Stimulated activated CD4-positive, alpha-beta T cell treated with anti-CD3 and anti-CD28 coated beads, Interleukin-1b, Interleukin-23, amount 100 ng/mL, for 1 hour (primary cell): ENCODE data around the gene CUL5.
"Not testable (repeated sequence)": the region's sequence is repeated elsewhere in the genome, so short reads cannot be mapped to it uniquely, and the experiment has no call there.

Source experiments
- DNase-seq, 2 donors: peaks; one replicate each; pipeline ENCODE4 v3.0.0-alpha.2; 2020; ENCODE audit warnings: low read depth in 2 of 2

The CUL5 gene

DNA sequence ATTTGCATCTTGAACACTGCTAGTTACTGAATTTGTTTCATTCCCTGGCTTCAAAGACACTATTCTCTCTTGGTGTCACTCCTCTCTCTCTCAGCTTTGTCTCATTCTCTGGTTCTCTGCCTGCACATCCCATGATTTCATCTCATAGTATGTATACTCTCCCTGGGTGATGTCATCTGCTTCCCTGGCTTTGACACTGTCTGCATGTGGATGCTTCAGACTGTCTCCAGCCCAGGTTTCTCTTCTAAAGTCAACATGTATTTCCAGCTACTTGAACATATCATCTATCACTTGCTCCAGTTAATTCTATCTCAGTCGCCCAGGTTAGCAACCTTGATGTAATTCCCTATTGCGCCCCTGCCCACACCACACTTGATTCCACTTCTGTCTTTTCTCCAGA, 103.4 kb downstream of the CUL5 start:
- no peak for DNase-seq

DNA sequence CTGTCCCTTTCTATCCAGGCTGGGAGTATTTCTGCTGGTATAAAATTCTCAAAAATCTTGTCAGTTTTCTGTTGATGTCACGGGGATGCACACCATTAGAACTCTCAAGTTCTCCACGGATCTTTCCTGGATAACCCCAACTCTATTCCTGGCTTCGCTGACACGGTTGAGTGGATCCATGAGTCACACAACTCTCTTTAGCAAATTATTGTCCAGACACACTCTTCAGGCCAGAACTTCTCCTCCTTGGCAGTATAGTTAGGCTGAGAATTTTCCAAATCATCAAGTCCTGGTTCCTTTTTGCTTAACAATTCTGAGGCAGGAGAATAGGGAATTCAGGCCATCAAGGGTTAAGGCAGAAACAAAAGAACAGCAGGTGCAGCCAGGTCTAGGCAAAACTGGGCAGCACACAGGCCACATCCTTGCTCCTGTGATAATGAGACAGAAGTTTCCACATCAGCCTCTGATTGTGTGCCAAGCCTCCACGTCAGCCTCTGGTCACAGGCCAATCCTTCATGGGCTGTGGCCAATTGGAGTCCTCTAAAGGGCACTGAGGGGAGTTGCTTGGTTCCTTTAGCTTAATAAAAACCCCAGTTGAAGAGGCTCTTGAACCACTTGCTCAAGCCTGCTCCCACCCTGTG, 106.9 kb downstream of the CUL5 start:
- DNase-seq: no peak

DNA sequence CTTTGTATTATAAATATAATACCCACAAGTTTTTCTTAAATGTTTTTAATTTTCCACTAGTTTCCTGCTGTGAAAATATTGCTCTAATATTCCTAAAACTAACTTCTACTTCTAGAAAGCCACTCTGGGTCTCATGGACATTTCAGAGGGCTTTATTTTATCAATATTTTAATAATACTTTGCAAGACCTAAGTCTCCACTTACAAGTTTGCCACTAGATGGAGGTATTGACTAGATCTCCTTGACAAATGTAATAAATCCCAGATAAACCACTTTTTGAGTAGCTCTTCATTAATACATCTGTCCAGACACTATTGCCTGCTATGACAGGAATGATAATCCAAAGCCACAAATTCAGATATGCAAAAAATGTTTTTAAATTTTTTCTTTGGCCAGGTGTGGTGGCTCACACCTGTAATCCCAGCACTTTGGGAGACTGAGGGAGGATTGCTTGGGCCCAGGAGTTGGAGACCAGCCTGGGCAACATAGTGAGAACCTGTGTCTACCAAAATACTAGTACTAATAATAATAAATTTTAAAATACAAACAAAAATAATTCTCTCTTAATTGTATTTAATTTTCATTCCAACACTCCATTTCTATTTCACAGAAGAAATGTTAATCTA, 109.2 kb downstream of the CUL5 start:
- no peak for DNase-seq

DNA sequence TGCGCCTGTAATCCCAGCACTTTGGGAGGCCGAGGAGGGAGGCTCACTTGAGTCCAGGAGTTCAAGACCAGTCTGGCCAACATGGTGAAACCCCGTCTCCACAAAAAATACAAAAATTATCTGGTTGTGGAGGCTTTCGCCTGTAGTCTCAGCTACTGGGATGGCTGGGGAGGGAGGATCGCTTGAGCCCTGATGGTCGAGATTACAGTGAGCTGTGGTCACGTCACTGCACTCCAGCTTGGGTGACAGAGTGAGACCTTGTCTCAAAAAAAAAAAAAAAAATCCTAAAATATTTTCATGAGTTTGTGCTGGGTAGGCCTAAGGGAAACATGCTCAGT, 112.2 kb downstream of the CUL5 start:
- DNase-seq: not testable (repeated sequence)

DNA sequence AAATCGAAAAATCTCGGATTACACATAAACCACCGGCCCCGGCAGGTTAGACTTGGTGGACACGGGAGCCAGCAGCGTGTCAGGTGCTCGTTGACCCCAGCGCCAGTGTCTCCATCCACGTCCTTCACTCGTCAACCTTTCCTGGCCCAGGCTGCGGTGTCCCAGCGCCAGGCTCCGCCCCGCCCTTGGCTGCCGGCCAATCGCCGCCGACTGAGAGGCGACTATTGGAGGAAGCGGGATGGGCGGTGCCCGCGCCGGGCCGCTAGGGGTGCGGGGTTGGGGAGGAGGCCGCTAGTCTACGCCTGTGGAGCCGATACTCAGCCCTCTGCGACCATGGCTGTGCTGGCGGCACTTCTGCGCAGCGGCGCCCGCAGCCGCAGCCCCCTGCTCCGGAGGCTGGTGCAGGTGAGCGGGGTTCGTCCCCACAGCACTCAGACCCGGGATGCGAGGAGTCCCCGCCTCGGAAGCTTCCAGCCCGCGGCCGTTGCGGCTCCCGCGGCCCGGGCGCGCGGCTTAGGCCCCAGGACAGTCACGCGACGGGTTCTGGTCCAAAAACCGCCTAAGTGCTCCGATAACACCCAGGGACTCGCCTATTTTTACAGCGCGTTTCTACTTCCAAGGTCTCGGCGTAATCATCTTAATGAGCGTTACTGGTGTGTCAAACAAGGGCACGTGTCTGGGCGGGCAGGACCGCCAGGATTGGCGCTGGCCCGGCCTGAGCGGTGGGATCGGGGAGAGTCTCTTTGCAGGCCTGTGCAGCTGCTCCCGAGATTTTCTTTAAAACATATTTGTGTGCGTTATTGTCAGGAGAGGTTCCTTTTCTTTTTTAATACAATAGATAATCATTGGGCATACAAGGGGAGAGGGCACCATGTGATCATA, 112.8 kb downstream of the CUL5 start, which contains the start of gene ACAT1:
Gene ACAT1, plus strand, starts transcription at position 294 of the 882 bp plus-strand sequence. Its CDS starts 40 bp downstream, at position 334.
- peak; percentile 91 to 94 for DNase-seq

DNA sequence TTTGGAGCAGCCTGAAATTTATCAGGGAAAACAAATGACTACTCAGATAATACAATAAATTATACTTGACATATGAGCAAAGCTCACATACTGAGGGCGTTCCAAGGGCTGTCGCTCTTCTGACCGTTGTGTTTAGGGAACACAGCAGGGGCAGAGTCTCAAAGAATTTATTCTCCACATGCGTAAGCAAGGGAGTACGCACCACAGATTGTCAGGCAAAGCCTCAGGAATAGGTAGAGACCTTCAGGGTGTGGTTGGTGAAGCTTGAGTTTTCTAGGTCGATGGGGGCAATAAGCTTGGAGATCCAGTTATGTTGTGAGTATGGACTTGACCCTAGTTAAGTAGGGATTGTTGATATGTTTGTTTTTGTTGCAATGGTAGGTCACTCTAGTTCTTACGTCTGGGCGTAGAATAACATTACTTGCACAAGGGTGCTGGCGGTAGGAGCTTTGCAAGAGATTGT, 113.5 kb downstream of the CUL5 start:
- no peak for DNase-seq

DNA sequence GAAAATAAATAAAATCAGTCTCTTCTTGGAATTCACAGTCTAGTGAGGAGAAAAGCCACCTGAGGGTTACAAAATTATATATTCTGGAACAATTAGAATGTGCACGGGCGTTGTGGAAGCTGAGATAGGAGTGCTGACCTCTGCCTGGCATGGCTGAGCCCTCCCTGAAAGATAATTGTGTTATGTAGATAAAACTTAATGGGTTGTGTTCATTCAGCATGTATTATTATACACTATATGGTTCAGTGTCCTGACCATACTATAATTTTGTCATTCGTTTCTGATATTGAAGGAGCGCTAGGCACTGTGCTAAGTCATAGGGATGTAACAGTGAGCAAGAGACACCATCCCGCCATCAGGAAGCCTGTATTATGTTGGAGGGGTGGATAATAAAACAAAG, 116.4 kb downstream of the CUL5 start:
- DNase-seq: no peak

DNA sequence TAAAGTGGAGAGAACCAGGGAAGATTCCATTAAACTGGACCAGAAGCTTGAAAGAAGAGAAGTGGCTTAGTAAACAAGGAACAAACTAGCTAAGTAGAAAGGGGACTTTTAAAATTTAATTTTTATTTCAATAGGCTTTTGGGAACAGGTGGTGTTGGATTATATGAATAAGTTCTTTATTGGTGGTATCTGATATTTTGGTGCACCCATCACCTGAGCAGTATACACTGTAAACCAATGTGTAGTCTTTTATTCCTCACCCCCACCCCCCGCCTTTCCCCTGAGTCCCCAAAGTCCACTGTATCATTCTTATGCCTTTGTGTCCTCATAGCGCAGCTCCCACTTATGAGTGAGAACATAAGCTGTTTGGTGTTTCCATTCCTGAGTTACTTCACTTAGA, 120.1 kb downstream of the CUL5 start:
- DNase-seq: no peak

DNA sequence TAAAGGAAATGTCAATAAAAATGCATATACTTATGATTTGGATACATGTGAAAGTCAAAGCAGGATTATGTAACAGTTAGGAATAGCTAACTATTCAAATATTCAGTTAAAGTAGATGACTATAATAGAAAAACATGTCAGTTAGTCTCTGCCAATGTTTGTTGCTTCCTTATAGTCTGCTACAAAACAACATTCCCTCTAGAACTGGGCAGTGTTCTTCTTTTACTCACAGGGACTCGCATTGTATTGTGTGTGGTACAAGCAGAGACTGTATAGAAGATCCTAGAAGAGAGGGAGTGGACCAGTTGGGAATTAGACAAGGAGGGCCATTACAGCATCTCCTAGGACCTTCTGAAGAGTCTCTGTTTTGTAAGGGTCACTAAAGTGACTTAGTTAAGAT, 123.3 kb downstream of the CUL5 start:
- DNase-seq: no peak

DNA sequence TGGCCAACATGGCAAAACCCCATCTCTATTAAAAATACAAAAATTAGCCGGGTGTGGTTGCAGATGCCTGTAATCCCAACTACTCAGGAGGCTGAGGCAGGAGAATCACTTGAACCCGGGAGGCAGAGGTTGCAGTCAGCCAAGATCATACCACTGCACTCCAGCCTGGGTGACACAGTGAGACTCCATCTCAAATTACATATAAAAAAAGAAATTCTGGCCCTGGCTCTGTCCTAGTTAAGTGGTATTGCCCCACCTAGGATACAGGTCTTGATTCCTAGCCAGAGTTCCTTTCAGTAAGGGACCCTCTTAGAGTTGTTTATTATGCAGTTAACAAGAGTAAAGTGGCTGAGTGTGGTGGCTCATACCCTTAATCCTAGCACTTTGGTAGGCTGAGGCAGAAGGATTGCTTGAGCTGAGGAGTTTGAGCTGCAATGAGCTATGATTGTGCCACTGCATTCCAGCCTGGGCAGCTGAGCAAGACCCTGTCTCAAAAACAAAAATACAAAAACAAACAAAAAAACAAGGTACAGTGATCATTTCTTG, 124.4 kb downstream of the CUL5 start:
- not testable (repeated sequence) for DNase-seq

DNA sequence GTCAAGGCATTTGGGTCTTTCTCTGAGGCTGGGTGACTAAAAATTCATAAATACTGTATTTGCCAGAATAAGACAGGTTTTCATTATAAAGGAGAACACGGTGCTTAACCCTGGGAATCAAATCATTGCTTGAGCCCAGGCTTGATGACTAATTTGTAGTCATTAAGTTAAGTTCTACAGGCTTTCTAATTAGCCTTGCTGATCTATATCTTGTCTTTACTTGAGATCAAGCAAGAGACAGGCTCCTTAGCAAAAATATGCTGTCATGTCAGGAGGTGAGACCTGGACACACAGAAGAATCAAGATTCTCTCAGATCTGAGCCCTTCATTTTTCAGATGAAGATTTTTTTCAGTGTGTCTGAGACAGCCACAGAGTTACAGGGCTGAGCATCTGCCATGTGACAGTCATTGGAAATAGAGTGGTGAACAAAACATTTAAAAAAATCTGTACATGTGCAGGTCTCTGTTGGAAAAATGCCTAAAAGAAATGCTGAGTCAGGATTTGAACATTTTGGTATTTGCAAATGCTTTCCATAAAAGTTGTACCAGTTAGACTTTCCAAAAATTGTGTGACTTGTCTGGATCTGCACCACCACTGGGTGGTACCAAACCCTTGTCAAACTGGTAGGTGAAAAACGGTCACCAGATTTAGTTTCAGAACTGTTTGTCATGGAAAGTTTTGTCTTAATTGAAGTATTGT, 127.3 kb downstream of the CUL5 start:
- no peak for DNase-seq

DNA sequence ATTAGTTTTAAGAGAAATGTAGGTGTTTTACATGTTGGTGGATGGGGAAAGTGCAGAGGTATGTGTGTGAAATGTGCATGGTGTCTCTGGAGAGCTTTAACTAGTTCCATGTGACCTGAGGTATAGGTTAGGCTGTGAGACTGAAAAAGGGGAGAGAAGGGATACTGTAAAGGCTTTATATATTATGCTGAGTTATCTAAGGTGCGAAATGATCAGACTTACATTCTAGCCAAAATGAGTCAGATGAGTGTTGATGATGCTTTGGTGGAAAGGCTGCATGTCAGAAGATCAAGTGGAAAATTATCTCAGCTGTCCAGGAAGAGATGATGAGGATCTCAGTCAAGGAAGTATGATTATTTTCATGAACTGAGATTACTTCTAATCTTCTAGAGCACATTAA, 128.5 kb downstream of the CUL5 start:
- DNase-seq: no peak

DNA sequence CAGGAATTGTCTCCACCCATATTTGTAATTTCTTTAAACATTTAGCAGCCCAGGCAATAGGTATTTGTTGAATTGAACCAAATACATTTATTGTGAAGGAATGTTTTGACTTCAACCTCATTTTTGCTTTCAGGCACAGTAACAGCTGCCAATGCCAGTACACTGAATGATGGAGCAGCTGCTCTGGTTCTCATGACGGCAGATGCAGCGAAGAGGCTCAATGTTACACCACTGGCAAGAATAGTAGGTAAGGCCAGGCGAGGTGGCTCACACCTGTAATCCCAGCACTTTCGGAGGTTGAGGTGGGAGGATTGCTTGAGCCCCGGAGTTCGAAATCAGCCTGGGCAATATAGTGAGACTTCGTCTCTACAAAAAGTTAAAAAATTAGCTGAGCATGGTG, 133.6 kb downstream of the CUL5 start:
- no peak for DNase-seq

DNA sequence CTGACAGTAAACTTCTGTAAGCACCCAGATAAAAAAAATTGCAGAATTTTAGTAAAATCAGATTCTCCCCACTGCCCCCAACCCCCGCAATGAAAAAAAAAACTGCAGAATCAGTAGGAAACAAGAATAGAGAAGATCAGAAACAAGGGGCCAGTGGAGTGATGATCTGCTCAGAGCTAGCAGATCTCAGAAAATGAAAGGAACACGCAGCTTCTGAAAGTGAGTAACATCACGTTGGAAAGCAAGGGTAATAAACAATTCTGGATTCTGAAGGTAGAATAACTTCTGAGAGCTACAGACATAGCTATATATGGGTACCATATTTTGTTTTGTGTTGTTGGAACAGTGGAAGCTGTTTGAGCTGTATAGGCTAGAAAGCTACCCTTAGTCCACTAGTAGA, 135.9 kb downstream of the CUL5 start:
- no peak for DNase-seq

DNA sequence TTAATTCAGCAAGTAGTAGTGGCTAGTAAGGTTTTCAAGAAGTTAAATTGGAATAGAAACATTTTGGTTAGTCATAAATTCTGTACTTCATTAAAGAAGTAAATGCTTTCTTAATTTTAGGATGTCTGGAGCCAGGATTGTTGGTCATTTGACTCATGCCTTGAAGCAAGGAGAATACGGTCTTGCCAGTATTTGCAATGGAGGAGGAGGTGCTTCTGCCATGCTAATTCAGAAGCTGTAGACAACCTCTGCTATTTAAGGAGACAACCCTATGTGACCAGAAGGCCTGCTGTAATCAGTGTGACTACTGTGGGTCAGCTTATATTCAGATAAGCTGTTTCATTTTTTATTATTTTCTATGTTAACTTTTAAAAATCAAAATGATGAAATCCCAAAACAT, 138.5 kb downstream of the CUL5 start:
- no peak for DNase-seq

DNA sequence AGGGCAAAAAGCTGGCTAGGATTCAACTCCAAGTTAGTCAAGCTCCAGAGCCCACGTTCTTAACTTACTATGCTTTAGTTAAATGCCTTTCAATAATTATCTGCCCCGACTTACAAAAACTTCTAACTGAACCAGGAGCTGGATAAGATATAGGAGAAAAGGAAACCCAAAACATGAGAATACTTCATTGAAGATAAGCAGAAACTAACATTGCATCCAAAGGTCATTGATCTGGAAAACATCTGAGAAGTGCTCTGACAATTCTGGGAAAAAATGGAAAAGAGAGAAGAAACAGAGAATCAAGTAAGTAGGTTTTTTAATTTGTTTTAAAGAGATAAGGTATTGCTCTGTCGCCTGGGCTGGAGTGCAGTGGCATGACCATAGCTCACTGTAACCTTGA, 139.9 kb downstream of the CUL5 start:
- no peak for DNase-seq

DNA sequence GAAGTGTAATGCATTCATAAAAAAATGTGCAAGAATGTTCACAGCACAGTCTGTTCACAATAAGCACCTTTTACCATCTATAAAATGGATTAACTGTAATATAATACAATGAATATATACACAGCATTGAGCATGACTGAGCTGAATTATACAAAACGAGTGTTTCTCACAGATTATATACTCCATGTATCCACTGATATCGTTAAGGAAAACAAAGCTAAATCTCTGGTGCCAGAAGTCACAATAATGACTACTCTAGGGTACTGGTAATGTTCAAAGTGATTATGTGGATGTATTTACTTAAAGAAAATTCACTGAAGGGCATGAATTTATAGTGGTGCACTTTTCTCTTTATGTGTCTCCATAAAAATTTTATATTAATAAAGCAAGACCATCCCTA, 145.9 kb downstream of the CUL5 start:
- no peak for DNase-seq
